Ascending aorta (tissue), 2 donors: ENCODE measurements around the gene SELP. TPM values are rescaled to one million over a fixed set of nuclear protein-coding genes. Genes with fewer than 3 reads are reported as not detected.

Experiments
- DNase-seq, 2 donors: peaks; one replicate each; pipeline ENCODE4 v3.0.0-alpha.2; 2019; ENCODE audit warnings: low spot score in 2 of 2
- H3K27ac ChIP-seq, 2 donors: fragments of 200-600 bp; sonication (generic); one replicate each; pipeline ENCODE4 v1.5.1; 2016 to 2017; ENCODE audit warnings: mild to moderate bottlenecking in 1 of 2
- H3K27me3 ChIP-seq: fragments of 200-600 bp; sonication (generic); one replicate; pipeline ENCODE4 v1.5.1; 2017
- H3K36me3 ChIP-seq, 2 donors: fragments of 200-600 bp; sonication (generic); one replicate each; pipeline ENCODE4 v1.5.1; 2016
- H3K4me1 ChIP-seq, 2 donors: fragments of 200-600 bp; sonication (generic); one replicate each; pipeline ENCODE4 v1.5.1; 2016 to 2017; ENCODE audit warnings: mild to moderate bottlenecking in 1 of 2
- H3K4me3 ChIP-seq, 2 donors: fragments of 200-600 bp; sonication (generic); one replicate each; pipeline ENCODE4 v1.5.1; 2016 to 2017; ENCODE audit warnings: mild to moderate bottlenecking in 1 of 2
- H3K9me3 ChIP-seq, 2 donors: fragments of 200-600 bp; sonication (generic); one replicate each; pipeline ENCODE4 v1.5.1; 2016
- CTCF ChIP-seq, 3 experiments: fragments of 200-600 bp in 2 of 3; fragments of 450-650 bp in 1 of 3; sonication (generic) in 2 of 3; IDR thresholded peaks; one replicate each; pipeline ENCODE4 v1.5.1; 2016 to 2019; ENCODE audit warnings: antibody characterized with exemption in 3 of 3, mild to moderate bottlenecking in 1 of 3, moderate library complexity in 1 of 3
- intact Hi-C: fragments of 100-400 bp; cut with DNase I; formaldehyde crosslinking; loops from one replicate; pipeline ENCODE4 v1.15.1; 2023
- total RNA-seq: library from RNA; depleted of rRNA; stranded (reverse); fragments of >200 nt; gene quantifications from one replicate; pipeline ENCODE4 v1.1.0, GENCODE V29; 2016

SELP gene
- total RNA-seq, 1 donor from 2014 or later: 40.0 TPM

- DNase-seq: no peak
- Histone ChIP-seq H3K27ac (no peak overlapping the region), H3K4me1 (no peaks in the 10 kb centered on the region), H3K9me3 (no peaks in the 10 kb centered on the region), H3K4me3 (no peak overlapping the region), H3K36me3 (no peaks in the 10 kb centered on the region), H3K27me3 (no peaks in the 10 kb centered on the region)
- TF ChIP-seq CTCF (IDR thresholded peaks at IDR 0.05): no peak
- intact Hi-C loops: no loop called here
These were observed 19.8 kb downstream of the SELP start for GRCh38 chr1:169610108-169610507.

GRCh38 chr1:169608226-169608625 is 21.7 kb downstream of the SELP start:
- no peaks in the 10 kb centered on the region for H3K4me1 ChIP-seq
- H3K27me3 ChIP-seq: no peaks in the 10 kb centered on the region
- no peak overlapping the region for H3K4me3 ChIP-seq
- TF ChIP-seq CTCF (IDR thresholded peaks at IDR 0.05): no peak
- no peaks in the 10 kb centered on the region for H3K36me3 ChIP-seq
- intact Hi-C loops: no loop called here
- no peak overlapping the region for H3K27ac ChIP-seq
- no peak for DNase-seq
- H3K9me3 ChIP-seq: no peaks in the 10 kb centered on the region

GRCh38 chr1:169604781-169605560 is 25.0 kb downstream of the SELP start:
- intact Hi-C loops: no loop called here
- no peak overlapping the region for H3K27ac ChIP-seq
- H3K4me1 ChIP-seq: no peaks in the 10 kb centered on the region
- TF ChIP-seq CTCF (IDR thresholded peaks at IDR 0.05): no peak
- H3K4me3 ChIP-seq: no peak overlapping the region
- H3K27me3 ChIP-seq: no peaks in the 10 kb centered on the region
- H3K9me3 ChIP-seq: no peaks in the 10 kb centered on the region
- DNase-seq: no peak
- H3K36me3 ChIP-seq: no peaks in the 10 kb centered on the region

GRCh38 chr1:169601096-169601881 is 28.6 kb downstream of the SELP start:
- DNase-seq: no peak
- Histone ChIP-seq H3K4me3 (no peak overlapping the region), H3K27ac (no peak overlapping the region), H3K36me3 (no peaks in the 10 kb centered on the region), H3K27me3 (no peaks in the 10 kb centered on the region), H3K9me3 (no peaks in the 10 kb centered on the region), H3K4me1 (no peaks in the 10 kb centered on the region)
- intact Hi-C loops: loop anchor here (2.0 kb wide), 1 partner anchor 208 kb away; no protein-coding TSS in a partner anchor
- TF ChIP-seq CTCF (IDR thresholded peaks at IDR 0.05): peak; percentile 20 to 44 (median 28)

GRCh38 chr1:169595764-169596711 is 33.9 kb downstream of the SELP start:
- no peak for TF ChIP-seq CTCF (IDR thresholded peaks at IDR 0.05)
- no peaks in the 10 kb centered on the region for H3K36me3 ChIP-seq
- H3K27ac ChIP-seq: no peak overlapping the region
- H3K4me3 ChIP-seq: no peak overlapping the region
- intact Hi-C loops: no loop called here
- H3K9me3 ChIP-seq: no peaks in the 10 kb centered on the region
- DNase-seq: no peak
- H3K27me3 ChIP-seq: no peaks in the 10 kb centered on the region
- H3K4me1 ChIP-seq: no peaks in the 10 kb centered on the region
